HG02623 (cell line): ENCODE measurements around the gene CD36.

Experiments
- ATAC-seq: cut with Tn5 transposase; IDR thresholded peaks from one replicate; pipeline ENCODE4 v1.9.1; 2021; ENCODE audit warnings: moderate library complexity; ENCODE audit not compliant: unreplicated experiment

The CD36 gene

GRCh38 chr7:80623503-80624252 lies 14.8 kb upstream of the CD36 start:
- no peak for ATAC-seq

DNA sequence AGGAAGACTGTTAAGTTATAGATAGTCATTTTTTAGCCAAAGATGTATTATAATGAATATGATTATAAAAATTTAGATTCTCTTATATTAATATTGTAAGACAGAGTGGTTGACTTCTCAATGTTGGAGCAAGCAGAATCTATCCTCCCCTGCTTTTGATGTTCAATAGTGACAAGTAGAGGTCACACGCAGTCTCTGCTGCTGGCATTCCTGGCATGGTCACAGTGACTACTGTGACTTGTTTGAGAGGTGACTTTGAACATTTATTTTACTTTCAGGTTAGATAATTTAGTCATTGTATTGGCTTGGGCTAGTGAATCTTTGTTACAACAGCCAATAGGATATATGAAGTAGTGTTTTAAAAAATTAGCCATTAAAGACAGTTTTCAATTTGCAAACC lies 13.7 kb upstream of the CD36 start:
- no peak for ATAC-seq

GRCh38 chr7:80629023-80629422 lies 9.4 kb upstream of the CD36 start:
- no peak for ATAC-seq

GRCh38 chr7:80630608-80631405 lies 7.6 kb upstream of the CD36 start:
- ATAC-seq, result no peak

- no peak for ATAC-seq
Observed at GRCh38 chr7:80631421-80631820, 7.0 kb upstream of the CD36 start.

DNA sequence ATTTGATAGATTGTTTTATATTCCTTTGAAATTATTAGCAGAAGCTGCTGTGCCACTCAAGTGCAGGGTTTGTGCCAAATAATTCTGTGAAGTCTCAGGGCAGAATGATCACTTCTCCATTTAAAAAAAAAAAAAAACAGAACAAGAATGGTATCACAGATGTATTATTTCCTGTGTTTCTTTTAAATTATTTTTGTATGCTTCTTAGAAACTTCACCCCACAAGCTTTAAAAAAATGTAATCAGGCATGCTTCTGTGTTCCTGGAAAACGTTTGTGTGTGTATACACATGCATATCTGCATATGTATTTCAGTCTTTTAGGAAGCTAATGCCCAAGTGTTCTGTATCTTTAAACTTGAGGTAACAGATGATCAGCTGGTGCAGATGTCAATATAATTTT lies 6.3 kb upstream of the CD36 start:
- no peak for ATAC-seq

DNA sequence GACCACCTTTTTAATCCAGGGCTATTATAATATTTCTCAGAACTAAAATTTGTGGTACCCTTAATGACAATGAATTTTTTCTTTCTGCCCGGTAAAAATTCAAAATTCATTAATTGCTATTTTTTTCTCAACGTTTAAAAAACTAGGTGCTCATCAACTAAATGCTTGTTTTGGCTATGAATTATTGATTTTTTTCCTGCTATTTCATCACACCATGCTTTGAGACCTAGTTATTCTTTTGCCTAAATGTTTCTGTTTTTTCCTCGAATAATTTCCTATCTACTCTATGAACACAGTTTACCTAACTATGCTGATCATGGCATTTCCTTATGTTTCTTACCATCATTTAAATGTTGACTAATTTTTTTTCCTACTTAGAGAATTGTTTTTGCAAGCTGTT lies 5.6 kb upstream of the CD36 start:
- ATAC-seq, result no peak

GRCh38 chr7:80634505-80634904 lies 3.9 kb upstream of the CD36 start:
- no peak for ATAC-seq

GRCh38 chr7:80635533-80635932 lies 2.9 kb upstream of the CD36 start:
- ATAC-seq, result no peak

DNA sequence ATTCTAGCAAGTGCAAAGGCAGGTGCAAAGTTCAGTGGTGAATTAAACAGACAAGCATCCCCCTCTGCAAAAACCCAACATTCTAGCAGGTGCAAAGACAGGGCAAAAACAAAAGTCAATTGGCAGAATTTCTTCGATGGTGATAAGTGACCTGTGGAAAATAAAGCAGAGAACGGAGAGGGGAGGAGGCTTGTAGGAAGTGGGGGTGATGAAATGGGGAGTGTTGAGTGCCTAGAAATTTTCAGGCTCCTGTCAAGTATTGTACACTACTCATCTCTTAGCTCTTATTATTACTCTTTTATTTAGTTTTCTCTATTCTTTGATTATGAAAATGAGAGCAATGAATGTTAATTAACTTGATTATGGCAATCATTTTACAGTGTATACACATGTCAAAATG lies 2.4 kb upstream of the CD36 start:
- no peak for ATAC-seq

DNA sequence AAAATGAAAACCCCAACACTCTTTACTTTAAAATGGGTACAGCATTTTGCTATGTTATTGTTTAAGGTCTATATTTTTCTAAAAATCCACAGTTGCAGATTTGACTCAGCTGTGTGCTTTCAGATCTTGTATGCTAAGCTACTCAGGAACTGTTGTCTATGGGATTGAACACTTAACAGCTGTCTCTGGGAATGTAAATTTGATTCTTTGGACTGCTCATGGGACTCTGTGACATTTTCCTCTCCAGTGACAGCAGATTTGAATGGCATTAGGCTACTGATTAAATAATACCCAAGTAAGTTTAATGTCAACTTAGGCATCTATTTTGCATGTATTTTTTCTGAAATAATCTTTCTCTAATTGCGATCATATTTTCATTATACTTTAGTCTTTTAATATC lies 1.7 kb upstream of the CD36 start:
- no peak for ATAC-seq

- ATAC-seq, result no peak
Observed at GRCh38 chr7:80637454-80637853, 988 bp upstream of the CD36 start.

DNA sequence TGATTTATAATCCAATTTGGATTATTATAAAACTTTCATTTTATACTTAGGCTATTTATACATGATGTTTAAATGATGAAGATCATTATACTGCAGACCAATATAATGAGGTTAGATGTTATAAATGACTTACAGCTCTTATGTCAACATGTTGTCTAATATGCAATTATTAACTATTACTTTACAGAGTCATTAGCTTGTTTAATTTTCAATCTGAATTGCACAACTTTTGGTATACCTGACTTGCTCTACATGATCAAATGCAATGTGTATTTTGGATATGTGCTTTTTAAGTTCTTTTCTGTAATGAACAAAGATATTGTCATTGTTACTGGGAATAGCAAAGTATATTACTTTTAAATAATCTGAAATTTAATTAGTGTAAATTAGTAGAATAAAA lies 569 bp downstream of the CD36 start:
- ATAC-seq, result no peak

DNA sequence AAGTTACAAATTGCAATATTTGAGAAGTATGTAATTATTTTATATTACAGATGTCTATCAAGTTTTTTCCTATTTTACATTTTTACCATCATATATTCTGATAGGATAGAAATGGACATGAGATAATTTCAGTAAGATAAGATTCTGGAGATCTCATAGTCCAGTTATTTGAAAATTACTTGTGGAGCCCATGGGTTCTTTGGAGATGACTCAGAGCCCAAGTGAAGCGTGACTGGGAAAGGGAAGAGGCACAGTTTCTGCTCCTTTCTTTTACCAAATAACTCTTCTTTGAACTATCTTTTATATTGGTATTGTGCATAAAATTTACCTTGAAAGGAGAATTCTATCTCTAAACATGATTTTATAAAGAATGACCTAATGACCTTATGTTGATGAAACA lies 2.4 kb downstream of the CD36 start:
- ATAC-seq, result no peak

DNA sequence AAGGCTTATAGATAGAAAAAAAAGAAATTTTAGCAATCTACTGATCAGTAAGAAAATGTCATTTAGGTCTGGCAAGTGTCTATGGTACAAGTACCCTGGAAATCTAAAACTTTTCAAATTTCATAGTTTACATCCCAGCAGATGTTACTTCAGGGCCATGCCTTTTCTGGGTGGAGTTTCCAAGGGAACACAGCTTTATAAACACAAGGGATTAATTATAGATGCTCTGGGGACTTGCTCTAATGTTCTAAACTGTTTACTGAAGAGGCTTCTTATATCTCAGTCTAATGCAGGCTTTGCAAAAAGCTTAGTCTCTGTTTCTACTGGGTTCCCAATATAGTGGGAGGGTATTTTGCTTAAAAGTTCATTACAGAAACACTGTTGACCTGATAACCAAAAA lies 3.1 kb downstream of the CD36 start:
- no peak for ATAC-seq

DNA sequence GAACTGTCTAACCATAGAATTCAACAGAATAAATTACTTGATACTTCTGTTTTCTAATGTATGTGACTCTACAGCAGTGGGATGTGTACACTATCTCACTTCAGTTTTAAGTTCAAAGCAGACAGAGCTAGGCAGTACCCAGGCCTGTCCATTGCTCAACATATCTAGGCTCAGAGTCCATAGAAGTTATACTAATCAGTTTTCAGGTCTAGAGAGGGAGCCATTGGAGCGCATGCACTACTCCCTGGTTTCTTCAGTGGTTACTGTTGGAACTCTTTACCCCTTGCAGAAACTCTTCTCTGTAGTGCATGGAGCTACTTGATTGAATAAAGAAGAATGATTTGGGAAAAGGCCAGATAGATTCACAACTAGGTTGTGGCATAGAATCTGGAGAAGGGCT lies 4.4 kb downstream of the CD36 start:
- no peak for ATAC-seq

DNA sequence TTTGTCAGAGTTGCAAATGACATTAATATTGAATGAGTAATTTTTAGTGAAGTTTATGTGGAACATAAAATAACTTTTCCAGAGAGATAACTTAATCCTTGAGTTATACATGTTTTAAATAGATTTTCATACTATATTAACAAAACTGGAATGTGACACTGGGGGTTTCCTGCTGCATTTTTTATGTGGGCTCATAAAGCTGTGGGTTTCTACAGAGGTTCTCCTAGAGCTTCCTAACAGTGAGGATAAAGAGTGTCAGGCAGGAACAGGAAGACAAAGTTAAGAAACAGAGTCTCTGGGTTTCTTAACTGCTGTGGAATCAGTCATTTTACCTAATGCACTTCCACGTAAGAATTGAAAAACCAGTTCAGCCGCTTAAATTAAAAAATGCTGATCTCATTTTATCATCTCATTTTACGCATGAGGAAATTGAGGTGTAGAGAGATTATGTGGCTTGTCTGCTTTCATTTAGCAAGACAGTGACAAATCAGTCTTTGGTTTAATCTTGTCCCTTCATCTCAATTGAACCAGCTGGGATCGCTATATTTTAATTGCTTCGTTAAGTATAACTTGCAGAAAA lies 5.0 kb downstream of the CD36 start:
- ATAC-seq, result no peak

- ATAC-seq, result no peak
Observed at GRCh38 chr7:80644054-80644453, 5.6 kb downstream of the CD36 start.

GRCh38 chr7:80646083-80646865 lies 7.8 kb downstream of the CD36 start:
- ATAC-seq, result no peak

- no peak for ATAC-seq
Observed at GRCh38 chr7:80647436-80647835, 9.0 kb downstream of the CD36 start.

DNA sequence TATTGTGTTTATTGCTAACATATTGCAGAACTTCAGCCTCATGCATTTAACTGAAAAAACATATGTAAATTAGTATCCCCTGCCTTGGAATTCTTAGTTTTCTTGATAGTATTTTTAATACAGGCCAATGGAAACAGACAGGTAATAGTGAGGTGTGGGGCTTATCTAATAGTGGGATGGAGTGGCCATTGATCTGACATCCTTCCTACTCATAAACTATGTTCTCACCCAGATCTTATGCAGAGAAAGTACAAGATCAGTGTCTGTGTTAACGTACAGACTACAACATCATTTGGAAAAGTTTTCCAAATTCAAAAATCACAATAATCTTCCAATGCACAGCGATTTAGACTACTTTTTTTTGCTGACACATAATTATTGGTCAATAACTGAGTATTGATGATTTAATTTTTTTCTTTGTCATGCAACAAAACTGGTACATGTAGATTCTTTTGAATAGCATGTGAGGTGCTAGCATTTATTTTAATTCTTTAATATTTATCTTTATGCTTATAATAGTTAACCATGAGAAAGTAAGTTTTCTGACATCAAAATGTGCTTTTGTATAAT lies 9.7 kb downstream of the CD36 start:
- ATAC-seq, result no peak
